ENCODE results near the gene COL28A1.

DNA sequence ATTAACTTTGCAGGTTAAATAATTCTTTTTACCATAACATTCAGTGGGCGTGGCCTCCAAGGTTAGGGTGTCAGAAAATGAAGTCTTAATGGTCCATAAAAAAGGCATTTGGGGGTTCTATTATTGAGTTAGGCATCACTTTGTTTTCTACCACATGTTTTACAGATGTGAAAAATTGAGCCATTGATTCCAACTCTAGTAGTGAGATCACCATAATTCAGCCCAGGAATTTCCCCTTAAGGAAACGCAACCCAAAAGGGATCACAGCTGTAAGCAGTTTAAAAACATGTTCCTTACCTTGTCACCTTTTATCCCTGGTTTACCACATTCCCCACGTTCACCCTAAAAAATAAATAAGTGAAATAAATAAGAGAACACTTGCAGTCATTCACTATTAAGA is 24.9 kb downstream of the COL28A1 start:
- TF ChIP-seq, protein P1, sequence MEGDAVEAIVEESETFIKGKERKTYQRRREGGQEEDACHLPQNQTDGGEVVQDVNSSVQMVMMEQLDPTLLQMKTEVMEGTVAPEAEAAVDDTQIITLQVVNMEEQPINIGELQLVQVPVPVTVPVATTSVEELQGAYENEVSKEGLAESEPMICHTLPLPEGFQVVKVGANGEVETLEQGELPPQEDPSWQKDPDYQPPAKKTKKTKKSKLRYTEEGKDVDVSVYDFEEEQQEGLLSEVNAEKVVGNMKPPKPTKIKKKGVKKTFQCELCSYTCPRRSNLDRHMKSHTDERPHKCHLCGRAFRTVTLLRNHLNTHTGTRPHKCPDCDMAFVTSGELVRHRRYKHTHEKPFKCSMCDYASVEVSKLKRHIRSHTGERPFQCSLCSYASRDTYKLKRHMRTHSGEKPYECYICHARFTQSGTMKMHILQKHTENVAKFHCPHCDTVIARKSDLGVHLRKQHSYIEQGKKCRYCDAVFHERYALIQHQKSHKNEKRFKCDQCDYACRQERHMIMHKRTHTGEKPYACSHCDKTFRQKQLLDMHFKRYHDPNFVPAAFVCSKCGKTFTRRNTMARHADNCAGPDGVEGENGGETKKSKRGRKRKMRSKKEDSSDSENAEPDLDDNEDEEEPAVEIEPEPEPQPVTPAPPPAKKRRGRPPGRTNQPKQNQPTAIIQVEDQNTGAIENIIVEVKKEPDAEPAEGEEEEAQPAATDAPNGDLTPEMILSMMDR (IDR thresholded peaks at IDR 0.05), result no peak
- TF ChIP-seq EZH2 (IDR thresholded peaks at IDR 0.05), result no peak
- no peak for TF ChIP-seq EZH2phosphoT487 (IDR thresholded peaks at IDR 0.05)

All from neural progenitor cell (in vitro differentiated cells).